Vagina (tissue), 2 donors: Measurements from ENCODE around the gene CMSS1.

Experiments used
- POLR2A ChIP-seq, 2 donors: fragments of 450-650 bp; IDR thresholded peaks; one replicate each; pipeline ENCODE4 v1.6.1; 2017; ENCODE audit warnings: antibody characterized with exemption in 2 of 2, mild to moderate bottlenecking in 2 of 2, moderate library complexity in 2 of 2
- TF ChIP-seq, protein P1 (sequence below), 3 experiments: fragments of 450-650 bp in 2 of 3; fragments of 200-600 bp in 1 of 3; sonication (generic) in 1 of 3; IDR thresholded peaks; one replicate each; pipeline ENCODE4 v1.5.1; 2017 to 2019; ENCODE audit warnings: antibody characterized with exemption in 3 of 3, mild to moderate bottlenecking in 2 of 3, moderate library complexity in 2 of 3

DNA sequence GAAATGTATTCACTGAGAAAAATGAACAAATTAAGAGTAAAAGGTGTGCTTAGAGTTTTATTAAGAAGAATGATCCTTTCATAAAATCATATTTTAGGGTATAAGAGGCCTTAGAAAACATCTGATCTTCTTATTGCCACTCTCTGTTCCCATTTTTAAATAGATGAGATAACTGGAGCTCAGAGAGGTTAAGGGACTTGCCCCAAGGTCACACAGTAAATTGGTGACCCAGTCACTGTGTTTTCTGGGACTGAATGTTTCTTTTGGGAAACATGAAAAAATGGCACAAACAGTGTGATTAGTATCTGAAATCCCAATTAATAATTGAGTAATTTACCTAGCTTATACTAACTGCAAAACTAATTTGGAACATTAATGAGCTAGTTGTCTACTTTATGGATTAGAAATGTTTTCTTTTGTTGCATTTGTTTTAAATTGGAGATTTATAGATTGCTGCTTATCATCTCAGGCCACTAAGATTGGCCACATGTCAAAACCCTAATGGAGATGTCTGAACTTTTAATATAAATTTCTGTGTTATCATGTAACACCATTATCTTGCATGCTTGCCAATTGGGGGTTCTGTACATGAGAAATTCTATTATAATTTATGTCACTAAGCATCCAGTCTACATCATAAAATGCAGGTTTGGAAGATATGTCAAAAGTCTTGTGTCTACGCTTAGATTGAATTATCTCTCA is 64.9 kb downstream of the CMSS1 start:
- TF ChIP-seq, protein P1, sequence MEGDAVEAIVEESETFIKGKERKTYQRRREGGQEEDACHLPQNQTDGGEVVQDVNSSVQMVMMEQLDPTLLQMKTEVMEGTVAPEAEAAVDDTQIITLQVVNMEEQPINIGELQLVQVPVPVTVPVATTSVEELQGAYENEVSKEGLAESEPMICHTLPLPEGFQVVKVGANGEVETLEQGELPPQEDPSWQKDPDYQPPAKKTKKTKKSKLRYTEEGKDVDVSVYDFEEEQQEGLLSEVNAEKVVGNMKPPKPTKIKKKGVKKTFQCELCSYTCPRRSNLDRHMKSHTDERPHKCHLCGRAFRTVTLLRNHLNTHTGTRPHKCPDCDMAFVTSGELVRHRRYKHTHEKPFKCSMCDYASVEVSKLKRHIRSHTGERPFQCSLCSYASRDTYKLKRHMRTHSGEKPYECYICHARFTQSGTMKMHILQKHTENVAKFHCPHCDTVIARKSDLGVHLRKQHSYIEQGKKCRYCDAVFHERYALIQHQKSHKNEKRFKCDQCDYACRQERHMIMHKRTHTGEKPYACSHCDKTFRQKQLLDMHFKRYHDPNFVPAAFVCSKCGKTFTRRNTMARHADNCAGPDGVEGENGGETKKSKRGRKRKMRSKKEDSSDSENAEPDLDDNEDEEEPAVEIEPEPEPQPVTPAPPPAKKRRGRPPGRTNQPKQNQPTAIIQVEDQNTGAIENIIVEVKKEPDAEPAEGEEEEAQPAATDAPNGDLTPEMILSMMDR (IDR thresholded peaks at IDR 0.05) = no peak
- no peak for TF ChIP-seq POLR2A (IDR thresholded peaks at IDR 0.05)
